Common myeloid progenitor, CD34-positive (primary cell): ENCODE measurements around the gene TMEM97.

Experiments used
- CTCF ChIA-PET: fragments of 350-600 bp; sonication (Branson Sonifier 250); formaldehyde crosslinking; loops from one replicate; lab custom pipeline; 2021; ENCODE audit warnings: antibody characterized with exemption; lab: Charles Lee
- POLR2A ChIA-PET: fragments of 350-600 bp; sonication (Branson Sonifier 250); formaldehyde crosslinking; loops from one replicate; lab custom pipeline; 2021; ENCODE audit warnings: antibody characterized with exemption; lab: Charles Lee
- DNase-seq, 3 donors: peaks; one replicate each; pipeline versions ENCODE4 v3.0.0 to v3.0.0-alpha.2; 2013
- H3K27ac ChIP-seq, 2 experiments: 1 replicate in 1 of 2; 2 replicates in 1 of 2; pipeline ENCODE4 v1.7.0; 2013; ENCODE audit warnings: inconsistent platforms in 2 of 2, low read length in 2 of 2, mild to moderate bottlenecking in 2 of 2, low read depth in 1 of 2, moderate library complexity in 1 of 2; ENCODE audit not compliant: severe bottlenecking in 2 of 2, insufficient read depth in 1 of 2, poor library complexity in 1 of 2
- H3K27me3 ChIP-seq, 5 experiments: replicated peaks in 2 of 5; 1 replicate in 3 of 5; 2 replicates in 2 of 5; pipeline versions ENCODE4 v1.6.1 to v1.7.0; 2013; ENCODE audit warnings: low read length in 4 of 5, mild to moderate bottlenecking in 2 of 5, moderate library complexity in 2 of 5, inconsistent platforms in 1 of 5; ENCODE audit not compliant: insufficient read depth in 5 of 5, control insufficient read depth in 4 of 5
- H3K36me3 ChIP-seq, 4 experiments: 1 replicate in 2 of 4; 2 replicates in 2 of 4; pipeline versions ENCODE4 v1.6.1 to v1.7.0; 2013; ENCODE audit warnings: low read length in 3 of 4, control low read depth in 1 of 4, mild to moderate bottlenecking in 1 of 4; ENCODE audit not compliant: control insufficient read depth in 4 of 4, insufficient read depth in 4 of 4
- H3K4me1 ChIP-seq, 4 experiments: 1 replicate in 3 of 4; 2 replicates in 1 of 4; pipeline versions ENCODE4 v1.6.1 to v1.7.1; 2013; ENCODE audit warnings: low read length in 3 of 4, mild to moderate bottlenecking in 3 of 4, control low read depth in 1 of 4, inconsistent platforms in 1 of 4, moderate library complexity in 1 of 4; ENCODE audit not compliant: control insufficient read depth in 4 of 4, insufficient read depth in 4 of 4; ENCODE audit errors: control extremely low read depth in 1 of 4
- H3K4me3 ChIP-seq, 7 experiments: 1 replicate in 4 of 7; 2 replicates in 3 of 7; pipeline versions ENCODE4 v1.5.1 to v1.7.0; 2013; ENCODE audit warnings: mild to moderate bottlenecking in 7 of 7, low read length in 6 of 7, moderate library complexity in 6 of 7, inconsistent platforms in 2 of 7, low read depth in 2 of 7, control low read depth in 1 of 7; ENCODE audit not compliant: insufficient read depth in 4 of 7, control insufficient read depth in 1 of 7; ENCODE audit errors: extremely low read depth in 1 of 7
- H3K9me3 ChIP-seq, 5 experiments: 1 replicate in 4 of 5; 2 replicates in 1 of 5; pipeline versions ENCODE4 v1.6.1 to v1.7.1; 2013; ENCODE audit warnings: low read length in 4 of 5, mild to moderate bottlenecking in 2 of 5, inconsistent platforms in 1 of 5, low read depth in 1 of 5, moderate library complexity in 1 of 5; ENCODE audit not compliant: control insufficient read depth in 4 of 5, insufficient read depth in 2 of 5; ENCODE audit errors: control extremely low read depth in 1 of 5
- WGBS: methylation state at CpG from one replicate; pipeline ENCODE4 v1.1.5; 2013; ENCODE audit not compliant: insufficient coverage; 5-methylcytosine and 5-hydroxymethylcytosine counted together

TMEM97 gene

GRCh38 chr17:28315846-28316705 lies 2.9 kb upstream of the TMEM97 start:
- Histone ChIP-seq H3K4me3 (no peak overlapping the region), H3K4me1 (peaks cover 0 to 32% (median 22%) of the 10 kb centered on the region in 4 experiments), H3K27me3 (peaks cover 0 to 11% (median 5%) of the 10 kb centered on the region in 5 experiments), H3K36me3 (peaks cover 0 to 2% (median 0%) of the 10 kb centered on the region in 4 experiments), H3K27ac (no peak overlapping the region), H3K9me3 (no peaks in the 10 kb centered on the region)
- DNase-seq, result no peak
- ChIA-PET CTCF (no interaction called here), POLR2A (interaction anchor here (0.7 kb wide), 1 partner anchor 802 kb away, joined by 3 read pairs; no protein-coding TSS in a partner anchor)
- WGBS, result 100% methylated on average over 1 of the region's 4 CpGs

GRCh38 chr17:28317099-28317965 lies 1.7 kb upstream of the TMEM97 start:
- POLR2A ChIA-PET, result no interaction called here
- H3K36me3 ChIP-seq, result peaks cover 0 to 4% (median 0%) of the 10 kb centered on the region in 4 experiments
- peaks cover 0 to 42% (median 22%) of the 10 kb centered on the region in 4 experiments for H3K4me1 ChIP-seq
- 92% methylated on average over 16 of the region's 21 CpGs for WGBS
- H3K9me3 ChIP-seq, result no peaks in the 10 kb centered on the region
- no peak overlapping the region for H3K27ac ChIP-seq
- no peak for DNase-seq
- H3K4me3 ChIP-seq, result peak overlapping the region in 2 of 7 experiments; percentile 75 to 80
- CTCF ChIA-PET, result interaction anchor here (1.2 to 1.4 kb wide), 2 partner anchors 14 to 66 kb away, joined by 3 to 4 read pairs; no protein-coding TSS in a partner anchor
- peaks cover 0 to 11% (median 5%) of the 10 kb centered on the region in 5 experiments for H3K27me3 ChIP-seq

- H3K27ac ChIP-seq, result peak overlapping the region in 1 of 2 experiments; percentile 28
- POLR2A ChIA-PET, result interaction anchor here (1.2 kb wide), 1 partner anchor 17 kb away, joined by 3 read pairs; the partner anchor contains the start of genes IFT20 and TNFAIP1
- 20% methylated on average over 38 of the region's 40 CpGs for WGBS
These were observed 838 bp upstream of the TMEM97 start for GRCh38 chr17:28317966-28318758.

GRCh38 chr17:28319598-28319935 lies 567 bp downstream of the TMEM97 start:
- Histone ChIP-seq H3K36me3 (peaks cover 0 to 4% (median 0%) of the 10 kb centered on the region in 4 experiments), H3K27ac (peak overlapping the region in 1 of 2 experiments; percentile 56), H3K4me3 (peak overlapping the region; percentile 4 to 83 (median 75)), H3K27me3 (peaks cover 0 to 11% (median 0%) of the 10 kb centered on the region in 5 experiments), H3K4me1 (peaks cover 7 to 62% (median 25%) of the 10 kb centered on the region in 4 experiments), H3K9me3 (no peaks in the 10 kb centered on the region)
- 8% methylated on average over 4 of the region's 7 CpGs for WGBS
- POLR2A ChIA-PET, result interaction anchor here (0.5 to 0.7 kb wide), 2 partner anchors 28 to 426 kb away, joined by 3 read pairs; no protein-coding TSS in a partner anchor
- no peak for DNase-seq
- CTCF ChIA-PET, result interaction anchor here (1.1 kb wide), 1 partner anchor 28 kb away, joined by 3 read pairs; no protein-coding TSS in a partner anchor

More at GRCh38 chr17:28317966-28318758, 838 bp upstream of the TMEM97 start:
- H3K4me3 ChIP-seq, result peak overlapping the region in 6 of 7 experiments; percentile 19 to 83 (median 77)
- H3K9me3 ChIP-seq, result no peaks in the 10 kb centered on the region
- peak in 2 of 3 donors; percentile 10 to 14 for DNase-seq
- peaks cover 0 to 50% (median 22%) of the 10 kb centered on the region in 4 experiments for H3K4me1 ChIP-seq
- CTCF ChIA-PET, result interaction anchor here (1.2 to 1.4 kb wide), 2 partner anchors 13 to 67 kb away, joined by 3 to 4 read pairs; no protein-coding TSS in a partner anchor
- peaks cover 0 to 11% (median 3%) of the 10 kb centered on the region in 5 experiments for H3K27me3 ChIP-seq
- H3K36me3 ChIP-seq, result peaks cover 0 to 4% (median 0%) of the 10 kb centered on the region in 4 experiments

GRCh38 chr17:28320215-28321061 lies 1.4 kb downstream of the TMEM97 start:
- POLR2A ChIA-PET, result interaction anchor here (0.7 kb wide), 1 partner anchor 29 kb away, joined by 3 read pairs; no protein-coding TSS in a partner anchor
- CTCF ChIA-PET, result interaction anchor here (0.5 to 1.1 kb wide), 5 partner anchors 10 to 97 kb away, joined by 3 to 4 read pairs (median 3); no protein-coding TSS in a partner anchor
- peaks cover 7 to 67% (median 27%) of the 10 kb centered on the region in 4 experiments for H3K4me1 ChIP-seq
- peak overlapping the region in 1 of 7 experiments; percentile 80 for H3K4me3 ChIP-seq
- H3K36me3 ChIP-seq, result peaks cover 0 to 5% (median 0%) of the 10 kb centered on the region in 4 experiments
- H3K27ac ChIP-seq, result no peak overlapping the region
- 86% methylated on average over 4 of the region's 8 CpGs for WGBS
- no peak for DNase-seq
- H3K27me3 ChIP-seq, result peaks cover 0 to 11% (median 0%) of the 10 kb centered on the region in 5 experiments
- H3K9me3 ChIP-seq, result no peaks in the 10 kb centered on the region
